Peyer's patch (tissue), 4 donors: ENCODE results near the gene DBNDD1. TPM values are rescaled to one million over a fixed set of nuclear protein-coding genes. Genes with fewer than 3 reads are reported as not detected.
A peak's percentile ranks its signal among the peaks of the same experiment; 100 is the strongest.

Experiments used
- DNase-seq, 3 donors: peaks; one replicate each; pipeline ENCODE4 v3.0.0-alpha.2; 2017 to 2019
- H3K27ac ChIP-seq, 4 donors: fragments of 200-600 bp; sonication (generic); one replicate each; pipeline ENCODE4 v1.5.1; 2016 to 2019
- H3K27me3 ChIP-seq, 2 donors: fragments of 200-600 bp; sonication (generic); one replicate each; pipeline ENCODE4 v1.5.1; 2019
- H3K36me3 ChIP-seq, 3 donors: fragments of 200-600 bp; sonication (generic); one replicate each; pipeline ENCODE4 v1.5.1; 2016 to 2019
- H3K4me1 ChIP-seq, 4 donors: fragments of 200-600 bp; sonication (generic); one replicate each; pipeline ENCODE4 v1.5.1; 2016 to 2019
- H3K4me3 ChIP-seq, 4 donors: fragments of 200-600 bp; sonication (generic); 1 replicate in 3 of 4; 2 replicates in 1 of 4; pipeline ENCODE4 v1.5.1; 2016 to 2019; ENCODE audit warnings: mild to moderate bottlenecking in 1 of 4
- H3K9me3 ChIP-seq, 4 donors: fragments of 200-600 bp; sonication (generic); one replicate each; pipeline ENCODE4 v1.5.1; 2016 to 2019; ENCODE audit warnings: mild to moderate bottlenecking in 1 of 4
- CTCF ChIP-seq, 6 experiments: fragments of 450-650 bp in 4 of 6; fragments of 200-600 bp in 2 of 6; sonication (generic) in 1 of 6; IDR thresholded peaks; one replicate each; pipeline ENCODE4 v1.5.1; 2017 to 2019; ENCODE audit warnings: antibody characterized with exemption in 6 of 6, mild to moderate bottlenecking in 3 of 6, moderate library complexity in 1 of 6
- POLR2A ChIP-seq, 2 donors: fragments of 450-650 bp; IDR thresholded peaks; one replicate each; pipeline ENCODE4 v1.5.1; 2017; ENCODE audit warnings: antibody characterized with exemption in 2 of 2, mild to moderate bottlenecking in 2 of 2, moderate library complexity in 2 of 2
- total RNA-seq, 4 donors: library from RNA; depleted of rRNA; stranded (reverse); fragments of >200 nt; gene quantifications; one replicate each; pipeline ENCODE4 v1.1.0, GENCODE V29; 2016

The DBNDD1 gene
- total RNA-seq, 4 donors from 2014 or later, result 1.9 to 12.3 (median 6.1) TPM

DNA sequence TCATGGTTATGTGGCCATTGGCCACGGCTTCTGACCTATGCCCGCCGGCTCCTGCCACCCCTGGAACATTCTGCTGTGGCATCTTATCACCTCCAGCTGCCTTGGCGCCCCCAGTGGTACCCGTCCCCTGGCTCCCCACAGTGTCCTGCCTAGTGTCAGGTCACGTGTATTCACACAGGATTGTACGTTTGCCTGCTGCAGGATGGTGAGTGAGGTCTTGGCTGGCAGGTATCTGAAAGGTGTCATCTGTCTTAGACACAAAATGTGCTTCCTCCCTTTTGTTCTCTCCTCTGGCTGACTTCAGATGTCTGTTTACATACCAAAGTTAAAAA lies 24.9 kb downstream of the DBNDD1 start:
- Histone ChIP-seq H3K27me3 (no peaks in the 10 kb centered on the region), H3K9me3 (peaks cover 0 to 6% (median 0%) of the 10 kb centered on the region in 4 donors), H3K27ac (peak overlapping the region in 2 of 4 donors; percentile 67 to 84), H3K4me1 (no peaks in the 10 kb centered on the region), H3K36me3 (peaks cover 0 to 72% (median 0%) of the 10 kb centered on the region in 3 donors), H3K4me3 (no peak overlapping the region)
- TF ChIP-seq CTCF (IDR thresholded peaks at IDR 0.05) (no peak), POLR2A (IDR thresholded peaks at IDR 0.05) (no peak)
- no peak for DNase-seq

DNA sequence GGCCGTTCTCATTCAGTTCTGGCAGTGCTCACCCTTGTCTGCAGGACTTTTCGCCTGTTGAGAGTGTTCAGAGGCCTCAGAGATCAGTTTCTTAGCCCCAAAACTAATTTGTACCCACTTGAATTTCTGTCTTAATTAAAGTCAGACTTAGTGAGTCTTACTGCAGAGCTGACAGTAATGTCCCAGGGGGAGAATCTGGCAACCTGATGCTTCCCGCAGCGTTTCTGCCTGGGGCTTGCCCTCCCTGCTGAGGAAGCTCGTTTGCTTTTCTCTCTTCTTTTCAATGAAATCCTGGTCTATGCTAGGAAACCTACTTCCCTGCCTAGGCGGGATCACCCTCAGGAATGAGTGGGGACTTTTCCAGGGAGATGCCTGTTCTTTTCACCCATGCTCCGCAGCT lies 25.3 kb downstream of the DBNDD1 start:
- Histone ChIP-seq H3K27ac (peak overlapping the region in 1 of 4 donors; percentile 67), H3K4me3 (no peak overlapping the region), H3K36me3 (peaks cover 0 to 76% (median 0%) of the 10 kb centered on the region in 3 donors), H3K4me1 (no peaks in the 10 kb centered on the region), H3K27me3 (no peaks in the 10 kb centered on the region), H3K9me3 (peaks cover 0 to 6% (median 0%) of the 10 kb centered on the region in 4 donors)
- TF ChIP-seq POLR2A (IDR thresholded peaks at IDR 0.05) (no peak), CTCF (IDR thresholded peaks at IDR 0.05) (no peak)
- no peak for DNase-seq

- no peak overlapping the region for H3K4me3 ChIP-seq
- H3K27me3 ChIP-seq, result no peaks in the 10 kb centered on the region
- H3K36me3 ChIP-seq, result peaks cover 0 to 82% (median 0%) of the 10 kb centered on the region in 3 donors
- no peak overlapping the region for H3K27ac ChIP-seq
- no peaks in the 10 kb centered on the region for H3K4me1 ChIP-seq
- TF ChIP-seq POLR2A (IDR thresholded peaks at IDR 0.05), result no peak
- DNase-seq, result no peak
- peaks cover 0 to 6% (median 0%) of the 10 kb centered on the region in 4 donors for H3K9me3 ChIP-seq
These were observed 25.9 kb downstream of the DBNDD1 start for GRCh38 chr16:89993377-89993776.

DNA sequence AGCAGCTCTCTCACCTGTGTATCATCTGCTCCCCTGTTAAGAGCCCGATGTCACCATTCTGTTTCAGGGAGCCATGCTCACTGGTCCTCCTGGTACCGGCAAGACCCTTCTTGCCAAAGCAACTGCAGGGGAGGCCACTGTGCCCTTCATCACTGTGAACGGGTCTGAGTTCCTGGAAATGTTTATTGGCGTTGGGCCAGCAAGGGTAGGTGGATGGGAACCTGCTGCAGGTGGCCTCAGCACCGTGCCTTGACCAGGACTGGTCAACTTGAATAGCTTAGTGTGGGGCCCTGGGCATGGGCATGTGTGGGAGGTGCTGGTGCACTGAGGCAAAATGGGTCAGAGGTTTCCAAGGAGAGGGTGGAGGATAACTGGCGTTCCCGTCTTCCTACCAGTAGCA lies 28.5 kb downstream of the DBNDD1 start:
- H3K4me3 ChIP-seq, result no peak overlapping the region

DNA sequence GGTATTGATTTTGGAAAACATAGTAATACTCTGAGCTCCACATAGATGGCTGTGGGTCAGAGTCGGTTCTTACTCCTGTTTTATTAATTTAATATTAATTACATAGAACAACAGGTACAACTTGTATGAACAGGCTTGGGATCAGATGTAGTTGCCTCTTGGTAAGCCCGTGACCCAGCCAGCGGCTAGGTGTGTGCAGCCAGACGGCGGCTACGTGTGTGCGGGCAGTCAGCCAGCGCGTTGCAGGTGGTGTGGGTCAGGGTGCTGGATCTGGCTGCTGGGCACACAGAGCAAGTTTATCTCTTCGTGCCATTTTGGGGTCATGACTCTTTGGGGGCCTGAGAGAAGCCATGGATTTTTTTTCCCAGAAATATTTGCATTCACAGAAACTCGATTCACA lies 30.3 kb downstream of the DBNDD1 start:
- H3K27me3 ChIP-seq, result no peaks in the 10 kb centered on the region
- H3K4me1 ChIP-seq, result no peaks in the 10 kb centered on the region
- DNase-seq, result no peak
- peaks cover 0 to 90% (median 0%) of the 10 kb centered on the region in 3 donors for H3K36me3 ChIP-seq
- no peaks in the 10 kb centered on the region for H3K9me3 ChIP-seq
- no peak overlapping the region for H3K27ac ChIP-seq
- no peak overlapping the region for H3K4me3 ChIP-seq
- no peak for TF ChIP-seq CTCF (IDR thresholded peaks at IDR 0.05)
- no peak for TF ChIP-seq POLR2A (IDR thresholded peaks at IDR 0.05)

More for the DNA sequence above, 28.5 kb downstream of the DBNDD1 start:
- H3K4me1 ChIP-seq, result no peaks in the 10 kb centered on the region
- no peak overlapping the region for H3K27ac ChIP-seq
- DNase-seq, result no peak
- H3K9me3 ChIP-seq, result peaks cover 0 to 6% (median 0%) of the 10 kb centered on the region in 4 donors
- no peaks in the 10 kb centered on the region for H3K27me3 ChIP-seq
- TF ChIP-seq CTCF (IDR thresholded peaks at IDR 0.05) (no peak), POLR2A (IDR thresholded peaks at IDR 0.05) (no peak)
- peaks cover 0 to 93% (median 0%) of the 10 kb centered on the region in 3 donors for H3K36me3 ChIP-seq

- Histone ChIP-seq H3K4me3 (no peak overlapping the region), H3K4me1 (no peaks in the 10 kb centered on the region), H3K27ac (no peak overlapping the region), H3K36me3 (peaks cover 0 to 90% (median 0%) of the 10 kb centered on the region in 3 donors), H3K27me3 (no peaks in the 10 kb centered on the region), H3K9me3 (no peaks in the 10 kb centered on the region)
- no peak for DNase-seq
- no peak for TF ChIP-seq CTCF (IDR thresholded peaks at IDR 0.05)
- no peak for TF ChIP-seq POLR2A (IDR thresholded peaks at IDR 0.05)
These were observed 32.1 kb downstream of the DBNDD1 start for GRCh38 chr16:89987169-89987568.
